HG02885 (cell line): Measurements from ENCODE around the gene SART3.
"Not testable (repeated sequence)": the region's sequence is repeated elsewhere in the genome, so short reads cannot be mapped to it uniquely, and the experiment has no call there.

Experiments used
- ATAC-seq: cut with Tn5 transposase; IDR thresholded peaks from one replicate; pipeline ENCODE4 v1.9.1; 2021; ENCODE audit warnings: mild to moderate bottlenecking; ENCODE audit not compliant: unreplicated experiment, poor library complexity

Gene SART3

DNA sequence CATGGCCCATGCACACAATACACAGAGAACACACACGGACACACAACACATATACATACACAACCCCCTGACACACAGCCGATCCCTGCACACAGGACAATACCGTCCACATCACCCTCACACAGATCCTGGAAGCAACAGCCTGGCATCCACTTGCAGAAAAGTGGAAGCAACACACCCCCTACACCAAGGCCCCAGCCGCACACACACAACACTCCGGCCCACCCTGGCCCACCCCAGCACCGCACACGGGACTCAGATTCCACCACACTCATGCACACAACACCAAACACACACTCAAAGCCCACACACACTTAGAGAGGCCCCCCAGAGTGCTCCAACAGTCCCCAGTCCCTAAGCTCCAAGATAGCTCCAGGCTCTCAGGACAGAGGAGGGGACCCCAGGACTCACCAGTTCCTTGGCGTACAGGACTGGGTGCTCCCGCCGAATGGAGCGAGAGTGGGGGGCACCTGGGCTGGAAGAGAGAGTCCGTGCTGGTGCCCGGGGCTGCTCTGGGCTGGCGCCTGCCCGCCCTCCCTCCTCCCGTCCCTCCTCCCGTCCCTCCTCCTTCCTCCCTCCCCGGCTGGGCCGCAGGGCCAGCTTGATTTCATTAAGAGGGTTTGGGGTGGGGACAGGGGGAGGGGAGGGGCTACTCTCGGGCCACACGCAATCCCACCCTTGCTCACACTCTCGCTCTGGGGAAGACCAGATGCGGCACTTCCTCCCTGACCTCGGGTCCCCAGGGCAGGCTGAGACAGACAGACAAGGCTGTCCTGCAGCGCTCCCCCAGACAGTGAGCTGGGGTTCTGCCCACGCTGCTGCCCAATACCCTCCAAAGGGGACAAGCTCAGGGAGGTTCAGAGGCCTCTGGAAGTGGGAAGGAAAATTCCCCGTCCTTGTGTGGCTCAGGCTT lies 36.8 kb upstream of the SART3 start, which contains the start of gene TMEM119:
Gene TMEM119, minus strand, starts transcription at position 526 of the 913 bp plus-strand sequence. CDS start 5,701 bp downstream, outside the sequence.
- ATAC-seq, result no peak

DNA sequence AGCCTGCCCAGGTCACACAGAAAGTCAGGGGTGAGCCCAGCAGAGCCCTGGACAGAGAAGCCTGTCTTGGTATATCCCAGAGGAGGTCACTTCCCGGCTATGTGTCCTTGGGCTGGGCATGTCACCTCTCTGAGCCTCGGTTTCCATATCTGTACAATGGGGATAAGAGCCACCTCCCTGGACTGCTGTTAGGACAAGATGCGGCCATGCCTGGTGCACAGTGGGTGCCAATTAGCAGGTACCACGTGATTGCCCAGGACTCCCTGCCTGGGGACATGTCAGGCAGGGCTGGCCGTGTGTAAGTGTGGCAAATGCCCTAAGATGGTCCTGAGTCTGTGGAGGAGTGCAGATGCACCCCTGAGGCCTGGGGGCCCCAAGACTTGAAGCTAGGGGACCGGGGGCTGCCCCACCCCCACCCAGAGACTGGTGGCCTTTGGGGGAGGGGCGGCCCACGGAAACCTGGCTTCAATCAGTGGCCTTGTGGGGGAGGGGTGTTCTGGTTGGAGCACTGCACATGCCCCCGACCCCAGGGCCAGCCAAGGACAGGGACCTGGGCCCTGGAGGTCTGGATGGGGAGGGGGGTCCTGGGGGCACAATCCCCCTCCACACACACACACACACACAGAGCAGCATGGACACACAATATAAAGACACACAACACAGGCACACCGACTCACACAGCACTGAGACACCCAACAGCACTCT lies 36.0 kb upstream of the SART3 start:
- ATAC-seq, result no peak

DNA sequence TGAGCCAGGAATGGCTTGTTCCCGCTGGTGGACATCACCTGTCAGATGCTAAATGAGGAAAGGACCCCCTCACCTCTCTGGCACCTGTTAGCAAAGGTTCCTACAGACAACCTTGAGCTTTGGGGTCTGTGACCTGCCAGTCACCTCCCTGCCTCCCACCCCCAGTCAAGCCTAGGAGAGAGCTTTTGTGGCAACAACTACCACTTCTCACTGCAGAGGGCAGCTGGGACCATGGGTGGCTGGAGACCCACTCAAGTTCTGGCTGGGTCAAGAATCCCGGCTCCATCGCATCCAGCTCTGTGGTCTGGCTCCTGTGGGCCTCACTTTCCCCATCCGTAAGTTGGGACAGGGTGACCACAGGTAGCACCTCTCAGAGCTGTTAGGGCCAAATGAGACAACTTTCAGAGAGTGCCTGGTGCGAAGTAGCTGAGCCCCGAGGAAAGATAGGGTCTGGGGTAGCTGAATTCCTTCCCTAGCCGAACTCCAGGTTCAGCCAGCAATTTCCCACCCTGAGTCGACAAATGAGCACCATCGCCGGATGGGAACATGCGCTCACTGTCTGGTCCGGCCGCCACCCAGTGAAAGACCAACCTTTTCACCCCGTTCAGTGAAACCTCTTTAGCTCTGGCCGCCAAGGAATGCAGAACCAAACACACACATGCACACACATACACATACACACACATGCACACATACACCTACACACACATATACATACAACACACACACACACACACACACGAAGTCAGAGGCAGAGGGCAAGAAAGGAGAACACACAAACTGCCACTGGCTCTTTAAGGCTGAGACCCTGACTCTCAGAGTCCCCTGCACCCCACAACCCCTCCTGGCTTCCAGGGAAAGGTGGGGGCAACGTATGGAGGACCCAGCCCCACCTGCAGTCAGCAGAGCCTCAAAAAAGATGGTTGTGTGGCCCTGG lies 35.0 kb upstream of the SART3 start:
- ATAC-seq, result no peak

DNA sequence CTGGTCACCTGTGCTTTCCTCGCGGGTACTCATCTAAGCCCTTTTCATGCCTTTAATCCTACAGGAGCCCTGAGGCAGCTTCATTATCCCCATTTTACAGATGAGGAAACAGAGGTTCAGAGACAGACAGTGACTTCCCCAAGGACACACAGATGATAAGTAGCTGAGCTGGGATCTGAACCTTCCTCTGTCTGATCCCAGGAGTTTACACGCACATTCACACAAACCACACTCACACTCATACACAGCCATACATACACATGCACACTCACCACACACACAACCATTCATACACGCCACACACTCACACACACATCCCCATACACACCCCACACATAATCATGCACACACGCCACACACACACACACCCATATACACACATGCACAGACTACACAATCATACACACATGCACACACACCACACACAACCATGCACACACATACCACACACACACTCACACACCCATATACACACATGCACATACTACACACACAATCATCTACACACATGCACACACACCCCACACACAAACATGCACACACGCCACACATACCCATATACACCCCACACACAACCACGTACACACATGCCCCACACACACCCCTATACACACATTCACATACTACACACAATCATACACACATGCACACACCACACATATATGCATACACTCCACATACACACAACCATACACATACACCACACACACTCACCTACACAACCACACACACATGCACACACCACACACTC lies 34.2 kb upstream of the SART3 start:
- ATAC-seq, result no peak

DNA sequence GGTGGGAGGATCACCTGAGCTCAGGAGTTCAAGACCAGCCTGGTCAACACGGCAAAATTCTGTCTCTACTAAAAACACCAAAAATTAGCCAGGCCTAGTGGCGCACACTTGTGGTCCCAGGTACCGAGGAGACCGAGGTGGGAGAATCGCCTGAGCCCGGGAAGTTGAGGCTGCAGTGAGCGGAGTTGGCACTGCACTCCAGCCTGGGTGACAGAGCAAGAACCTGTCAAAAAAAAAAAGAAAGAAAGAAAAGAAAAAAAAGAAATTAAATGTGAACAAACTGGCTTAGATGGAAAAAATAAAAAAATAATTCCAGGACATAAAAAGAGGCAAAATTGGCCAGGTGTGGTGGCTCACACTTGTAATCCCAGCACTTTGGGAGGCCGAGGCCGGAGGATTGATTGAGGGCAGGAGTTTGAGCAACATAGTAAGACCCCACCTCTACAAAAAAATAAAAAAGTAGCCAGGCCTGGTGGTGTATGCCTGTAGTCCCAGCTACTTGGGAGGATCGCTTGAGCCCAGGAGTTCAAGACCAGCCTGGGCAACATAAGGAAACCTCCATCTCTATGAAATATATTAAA lies 33.4 kb upstream of the SART3 start:
- no peak for ATAC-seq

DNA sequence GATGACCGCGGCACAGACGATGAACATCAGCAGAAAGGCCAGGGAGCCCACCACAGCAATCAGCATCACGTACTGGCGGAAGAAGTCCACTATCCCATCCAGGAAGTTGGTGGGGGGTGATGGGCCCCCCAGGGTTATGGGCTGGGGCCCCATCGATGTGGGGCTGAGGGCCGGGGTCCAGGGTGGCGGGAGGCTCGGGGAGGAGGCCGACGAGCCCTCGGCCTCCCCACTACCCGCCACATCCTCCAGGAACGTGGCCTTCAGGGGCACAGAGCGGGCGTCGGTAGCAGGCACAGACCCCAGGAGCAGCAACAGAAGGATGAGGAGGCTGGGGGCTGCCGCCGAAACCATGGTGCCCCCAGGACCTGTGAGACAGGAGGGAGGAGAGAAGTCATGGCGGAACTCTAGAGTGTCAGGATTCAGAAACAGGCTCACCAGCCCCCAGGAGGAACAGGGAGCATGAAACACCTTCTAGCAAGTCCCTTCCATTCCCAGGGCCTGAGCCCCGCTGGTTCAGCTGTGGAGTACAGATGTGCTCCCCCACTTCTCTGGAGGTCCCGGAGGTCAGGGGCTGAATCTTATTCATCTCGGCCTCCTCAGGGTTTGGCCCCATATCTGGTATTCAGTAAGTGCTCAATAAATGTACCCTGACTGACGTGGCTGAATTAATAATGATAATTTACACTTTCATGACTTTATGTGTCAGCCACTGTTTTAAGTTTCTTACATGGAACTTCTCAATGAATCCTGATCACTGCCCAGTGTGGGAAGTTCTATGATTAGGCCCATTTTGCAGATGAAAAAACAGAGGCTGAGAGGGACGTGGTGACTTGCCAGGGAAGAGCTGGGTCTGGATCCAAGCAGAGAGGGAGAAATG lies 31.3 kb upstream of the SART3 start:
- ATAC-seq, result no peak

DNA sequence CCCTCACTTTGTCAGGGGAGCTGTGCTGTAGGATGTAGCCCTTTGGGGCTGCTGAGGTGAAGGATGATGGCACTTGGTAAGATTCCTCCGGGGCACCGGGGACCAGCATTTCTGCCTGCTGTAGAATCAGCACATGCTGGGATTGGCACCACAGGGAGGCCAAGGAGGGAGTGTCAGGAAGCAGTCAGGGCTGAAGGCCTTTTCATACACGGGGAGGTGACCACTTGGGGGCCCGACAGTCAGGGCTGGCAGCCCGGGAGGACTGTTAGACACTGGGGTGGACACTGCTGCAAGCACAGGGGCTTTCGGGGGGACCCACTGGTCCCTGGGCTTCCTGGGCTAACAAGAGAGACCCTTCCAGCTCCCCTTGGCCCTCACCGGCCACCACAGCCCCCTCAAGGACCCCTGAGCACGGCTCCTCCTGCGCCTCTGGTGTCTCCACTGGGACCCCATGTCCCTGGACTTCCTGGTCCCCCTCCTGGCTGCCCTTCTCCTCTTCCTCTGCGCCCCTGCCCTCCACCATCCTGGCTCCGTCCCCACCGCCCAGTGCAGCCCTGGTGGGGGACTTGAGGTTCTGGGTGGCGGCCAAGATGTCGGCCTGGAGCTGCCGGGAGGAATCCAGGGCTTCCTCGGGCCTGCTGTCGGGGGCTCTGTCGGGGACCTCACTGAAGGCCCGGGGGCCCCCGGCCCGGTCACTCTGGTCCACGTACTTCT lies 30.5 kb upstream of the SART3 start:
- ATAC-seq, result no peak

DNA sequence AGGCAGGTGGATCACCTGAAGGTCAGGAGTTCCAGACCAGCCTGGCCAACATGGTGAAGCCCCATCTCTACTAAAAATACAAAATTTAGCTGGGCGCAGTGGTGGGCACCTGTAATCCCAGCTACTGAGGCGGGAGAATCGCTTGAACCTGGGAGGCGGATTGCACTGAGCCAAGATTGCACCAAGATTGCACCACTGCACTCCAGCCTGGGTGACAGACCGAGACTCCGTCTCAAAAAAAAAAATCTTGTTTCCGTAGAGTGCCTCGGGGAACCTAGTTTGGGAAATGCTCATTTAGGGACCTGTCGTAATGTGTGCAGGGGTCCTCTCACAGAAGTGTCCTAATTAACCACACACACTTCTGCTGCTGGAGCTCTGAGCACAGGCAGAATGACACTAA lies 29.5 kb upstream of the SART3 start:
- ATAC-seq, result not testable (repeated sequence)

DNA sequence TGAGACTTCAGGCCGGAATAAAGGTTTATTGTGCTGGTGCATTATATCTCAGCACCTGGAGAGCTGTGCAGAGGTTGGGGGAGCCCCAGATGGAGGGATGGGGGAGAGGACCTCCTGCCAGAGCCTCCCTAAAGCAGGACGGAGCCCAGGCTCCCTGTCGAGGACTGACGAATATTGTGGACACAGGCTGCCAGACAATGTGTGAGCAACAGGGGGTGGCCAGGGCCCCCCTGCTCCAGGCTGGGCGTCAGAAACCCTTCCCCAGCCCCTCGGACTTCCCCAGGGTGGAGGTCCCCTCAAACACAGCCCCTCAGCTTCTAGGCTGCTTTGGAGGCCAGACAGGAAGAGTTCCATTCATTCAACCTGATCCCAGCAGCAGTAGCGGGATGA lies 28.9 kb upstream of the SART3 start:
- ATAC-seq, result no peak

DNA sequence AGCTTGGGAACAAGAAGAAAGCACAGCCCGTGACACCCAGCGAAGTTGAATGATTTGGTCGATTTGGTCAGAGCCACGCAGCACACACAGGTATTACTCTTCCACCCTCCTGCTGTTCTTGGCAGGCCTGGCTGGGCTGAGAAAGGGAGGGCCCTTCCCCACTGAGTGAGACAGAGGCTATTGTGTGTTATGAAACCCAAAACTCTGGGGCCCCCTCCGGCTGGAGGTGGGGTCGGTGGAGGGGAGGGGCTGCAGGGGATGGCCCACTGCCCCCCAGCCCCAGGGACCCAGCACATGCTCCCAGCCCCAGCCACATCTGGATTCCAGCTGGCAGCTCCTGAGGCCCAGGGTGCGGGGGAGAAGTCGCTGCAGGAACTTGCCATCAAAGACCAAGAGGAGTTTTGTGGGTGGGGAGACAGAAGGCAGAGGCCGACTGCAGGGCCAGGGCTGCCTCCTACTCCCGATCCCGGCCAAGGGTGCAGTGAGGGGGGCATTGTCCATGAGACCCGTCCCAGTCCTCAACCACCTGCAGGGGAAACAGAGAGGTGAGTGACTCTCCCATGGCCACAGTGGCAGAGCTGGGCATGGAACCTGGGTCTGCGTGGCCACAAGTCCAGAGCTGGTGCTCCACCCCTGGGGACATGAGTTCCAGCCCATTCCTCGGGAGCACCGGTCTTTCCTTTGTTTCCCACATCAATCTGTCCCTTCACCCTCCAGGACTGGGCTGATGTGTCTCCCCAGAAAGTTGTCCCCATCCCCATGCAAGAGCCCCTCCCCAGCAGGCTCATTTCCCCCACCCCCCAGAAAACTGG lies 28.3 kb upstream of the SART3 start:
- ATAC-seq, result no peak

DNA sequence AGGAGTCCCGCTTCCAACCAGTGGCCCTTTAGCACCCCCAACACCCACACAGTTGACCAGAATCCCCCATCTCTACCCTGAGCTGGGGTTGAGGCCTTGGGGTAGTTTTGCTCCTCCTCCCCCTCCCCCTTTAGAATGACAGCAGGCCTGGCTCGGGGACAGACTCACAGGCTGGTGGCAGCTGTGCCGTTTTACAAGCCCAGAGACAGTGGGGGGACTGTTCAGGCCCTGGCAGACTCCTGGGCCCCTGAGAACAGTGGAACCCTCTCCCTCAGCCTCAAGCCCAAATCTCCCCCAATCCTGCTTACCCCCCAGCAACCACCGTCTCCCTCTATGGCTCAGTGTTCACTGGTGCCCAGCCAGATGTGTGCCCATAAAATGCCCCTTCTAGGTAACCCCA lies 26.9 kb upstream of the SART3 start:
- ATAC-seq, result no peak

DNA sequence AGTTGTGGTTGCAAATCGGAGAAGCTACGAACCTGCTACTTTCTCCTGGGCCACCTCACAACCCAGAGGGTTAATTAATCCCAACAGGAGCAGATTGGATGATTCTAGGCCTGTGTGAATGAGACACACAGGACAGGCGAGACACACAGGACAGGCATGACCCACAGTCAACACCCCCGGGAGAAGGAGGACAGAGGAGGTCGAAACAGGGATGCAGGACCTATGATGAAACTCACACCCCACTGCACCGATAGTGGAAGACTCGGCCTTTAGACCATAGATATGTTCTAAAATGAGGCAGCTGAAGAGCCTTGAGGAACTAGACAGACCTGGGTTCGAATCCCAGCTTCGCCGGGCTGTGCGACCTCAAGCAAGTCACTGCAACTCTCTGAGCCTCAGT lies 25.3 kb upstream of the SART3 start:
- ATAC-seq, result no peak

DNA sequence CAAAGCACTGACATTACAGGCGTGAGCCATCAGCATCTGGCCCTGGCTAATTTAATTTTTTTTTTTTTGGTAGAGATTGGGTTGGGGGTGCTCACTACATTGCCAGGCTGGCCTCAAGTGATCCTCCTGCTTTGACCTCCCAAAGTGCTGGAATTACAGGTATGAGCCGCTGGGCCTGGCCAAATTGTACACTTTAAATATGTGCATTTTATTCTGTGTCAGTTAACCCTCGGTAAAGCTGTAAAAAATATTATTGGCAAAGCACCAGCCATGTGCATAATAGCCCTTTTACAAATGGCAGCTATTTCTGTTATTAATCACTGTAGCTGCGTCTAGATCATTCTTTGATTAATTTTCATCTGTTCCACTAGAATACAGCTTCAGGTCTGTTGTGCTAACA lies 24.9 kb upstream of the SART3 start:
- no peak for ATAC-seq

DNA sequence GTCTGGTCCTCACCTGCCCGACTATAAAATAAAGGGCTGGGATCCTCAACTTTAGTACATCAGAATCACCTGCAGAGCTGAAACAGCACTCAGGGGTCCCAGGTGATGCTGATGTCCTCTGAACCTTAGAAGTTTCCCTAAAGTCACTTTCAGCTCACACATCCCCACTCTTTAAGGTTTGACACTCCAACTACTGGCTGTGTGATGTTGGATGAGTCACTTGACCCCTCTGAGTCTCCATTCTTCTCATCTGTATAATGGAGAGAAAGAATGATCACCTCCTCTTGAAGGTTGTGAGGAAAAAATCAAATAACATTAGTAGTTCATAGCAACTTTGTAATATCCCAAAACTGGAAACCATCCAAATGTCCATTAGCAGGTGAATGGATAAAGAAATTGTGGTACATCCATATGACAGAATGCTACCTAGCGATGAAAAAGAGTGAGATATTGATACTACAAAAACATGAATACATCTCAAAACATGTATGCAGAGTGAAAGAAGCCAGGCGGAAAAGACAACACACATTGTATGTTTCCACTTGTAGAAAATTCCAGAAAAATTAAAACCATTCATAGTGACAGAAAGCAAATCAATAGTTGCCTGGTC lies 23.6 kb upstream of the SART3 start:
- no peak for ATAC-seq

DNA sequence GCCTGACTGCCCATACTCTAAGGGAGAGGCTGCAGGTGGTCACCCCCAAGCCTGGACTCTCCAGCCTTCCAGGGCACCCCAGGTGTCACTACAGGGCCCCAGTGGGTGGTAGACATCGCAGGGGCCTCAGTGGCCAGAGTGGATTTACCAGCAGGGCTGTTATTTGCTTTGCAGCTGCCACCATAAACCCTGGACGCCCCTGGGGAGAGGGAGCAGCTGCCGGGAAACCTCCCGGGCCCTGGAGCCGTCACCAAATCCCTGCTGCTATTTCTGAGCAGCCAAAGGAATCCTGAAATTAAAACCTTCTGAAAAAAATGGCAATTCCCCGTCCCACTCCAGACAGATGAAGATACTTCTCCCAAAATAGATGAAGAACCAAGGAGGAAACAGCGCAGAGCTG lies 23.0 kb upstream of the SART3 start:
- no peak for ATAC-seq

DNA sequence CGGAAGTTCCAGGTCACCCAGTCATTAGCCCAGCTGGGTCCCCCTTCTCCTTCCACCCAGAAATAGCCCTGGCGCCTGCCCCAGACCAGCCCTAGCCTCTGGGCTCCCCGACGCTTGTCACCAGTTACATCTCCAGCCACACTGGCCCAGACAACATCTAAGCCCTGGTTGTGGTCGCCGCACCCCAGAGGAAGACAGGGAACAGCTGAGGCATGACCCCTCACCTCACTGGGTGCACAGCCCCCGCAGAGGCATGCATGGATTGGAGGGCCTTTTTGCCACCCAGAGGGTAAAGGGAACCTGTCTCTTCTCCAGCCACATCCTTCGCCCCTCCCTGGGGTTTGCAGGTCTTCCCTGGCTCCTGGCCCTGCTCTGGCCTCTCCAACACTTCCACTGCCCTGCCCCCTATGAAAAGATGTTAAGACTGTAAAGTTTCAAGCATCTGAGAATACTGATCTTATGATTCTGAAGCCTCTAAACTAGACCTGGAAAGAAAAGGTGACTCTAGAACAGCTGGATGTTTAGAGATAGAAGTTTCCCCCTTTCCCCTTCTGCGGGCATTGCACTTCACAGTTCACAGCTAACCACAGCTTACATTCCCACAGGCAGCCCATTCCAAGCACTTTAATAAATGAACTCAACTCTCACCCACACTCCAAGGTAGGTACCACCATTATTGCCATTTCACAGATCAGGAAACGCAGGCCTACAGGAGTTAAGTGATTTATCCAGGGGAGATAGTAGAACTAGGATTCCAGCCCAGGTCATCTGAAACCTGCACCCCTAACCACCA lies 22.2 kb upstream of the SART3 start:
- ATAC-seq, result no peak
